ENCODE data around the gene TMC1.
"Not testable (repeated sequence)": the region's sequence is repeated elsewhere in the genome, so short reads cannot be mapped to it uniquely, and the experiment has no call there.

GRCh38 chr9:72487665-72488064 lies 33.7 kb upstream of the TMC1 start:
- TF ChIP-seq, protein P1, sequence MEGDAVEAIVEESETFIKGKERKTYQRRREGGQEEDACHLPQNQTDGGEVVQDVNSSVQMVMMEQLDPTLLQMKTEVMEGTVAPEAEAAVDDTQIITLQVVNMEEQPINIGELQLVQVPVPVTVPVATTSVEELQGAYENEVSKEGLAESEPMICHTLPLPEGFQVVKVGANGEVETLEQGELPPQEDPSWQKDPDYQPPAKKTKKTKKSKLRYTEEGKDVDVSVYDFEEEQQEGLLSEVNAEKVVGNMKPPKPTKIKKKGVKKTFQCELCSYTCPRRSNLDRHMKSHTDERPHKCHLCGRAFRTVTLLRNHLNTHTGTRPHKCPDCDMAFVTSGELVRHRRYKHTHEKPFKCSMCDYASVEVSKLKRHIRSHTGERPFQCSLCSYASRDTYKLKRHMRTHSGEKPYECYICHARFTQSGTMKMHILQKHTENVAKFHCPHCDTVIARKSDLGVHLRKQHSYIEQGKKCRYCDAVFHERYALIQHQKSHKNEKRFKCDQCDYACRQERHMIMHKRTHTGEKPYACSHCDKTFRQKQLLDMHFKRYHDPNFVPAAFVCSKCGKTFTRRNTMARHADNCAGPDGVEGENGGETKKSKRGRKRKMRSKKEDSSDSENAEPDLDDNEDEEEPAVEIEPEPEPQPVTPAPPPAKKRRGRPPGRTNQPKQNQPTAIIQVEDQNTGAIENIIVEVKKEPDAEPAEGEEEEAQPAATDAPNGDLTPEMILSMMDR (IDR thresholded peaks at IDR 0.05), result not testable (repeated sequence)
- TF ChIP-seq EP300 (IDR thresholded peaks at IDR 0.05), result not testable (repeated sequence)

Measured in tibial nerve (tissue), 4 donors.